Measurements from ENCODE around the gene NAA38.
"Not testable (repeated sequence)": the region's sequence is repeated elsewhere in the genome, so short reads cannot be mapped to it uniquely, and the experiment has no call there.

NAA38 gene

DNA sequence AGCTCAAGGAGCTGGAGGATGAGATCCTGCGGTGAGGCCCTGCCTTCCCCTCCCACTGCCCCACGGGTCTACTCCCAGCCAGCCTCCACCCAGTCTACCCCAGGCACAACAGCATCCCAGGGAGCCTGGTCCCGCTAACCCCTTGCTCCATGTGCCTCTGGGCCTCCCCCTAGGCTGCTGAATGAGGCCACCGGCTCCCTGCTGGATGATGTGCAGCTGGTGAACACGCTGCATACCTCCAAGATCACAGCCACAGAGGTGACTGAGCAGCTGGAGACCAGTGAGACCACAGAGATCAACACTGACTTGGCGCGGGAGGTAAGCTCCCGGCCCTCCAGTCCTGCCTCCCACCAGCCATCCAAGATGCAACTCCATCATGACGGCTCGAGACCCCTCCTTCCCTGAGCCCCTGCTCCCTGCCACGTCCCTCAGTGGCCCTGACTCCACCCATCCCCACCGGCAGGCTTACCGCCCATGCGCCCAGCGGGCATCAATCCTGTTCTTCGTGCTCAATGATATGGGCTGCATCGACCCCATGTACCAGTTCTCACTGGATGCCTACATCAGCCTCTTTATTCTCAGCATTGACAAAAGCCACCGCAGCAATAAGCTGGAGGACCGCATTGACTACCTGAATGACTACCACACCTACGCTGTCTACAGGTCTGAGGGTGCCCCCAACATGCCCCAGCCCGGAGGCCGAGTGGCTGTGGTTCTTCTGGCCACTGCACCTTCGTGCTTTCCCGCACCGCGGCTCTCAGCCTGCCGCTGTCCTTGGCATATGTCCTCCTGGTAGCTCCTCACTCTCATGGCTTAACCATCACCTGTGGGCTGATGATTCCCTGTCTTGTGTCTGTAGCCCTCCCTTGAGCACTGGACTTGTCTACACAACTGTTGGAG is 38.4 kb downstream of the NAA38 start:
- DNase-seq: no peak

DNA sequence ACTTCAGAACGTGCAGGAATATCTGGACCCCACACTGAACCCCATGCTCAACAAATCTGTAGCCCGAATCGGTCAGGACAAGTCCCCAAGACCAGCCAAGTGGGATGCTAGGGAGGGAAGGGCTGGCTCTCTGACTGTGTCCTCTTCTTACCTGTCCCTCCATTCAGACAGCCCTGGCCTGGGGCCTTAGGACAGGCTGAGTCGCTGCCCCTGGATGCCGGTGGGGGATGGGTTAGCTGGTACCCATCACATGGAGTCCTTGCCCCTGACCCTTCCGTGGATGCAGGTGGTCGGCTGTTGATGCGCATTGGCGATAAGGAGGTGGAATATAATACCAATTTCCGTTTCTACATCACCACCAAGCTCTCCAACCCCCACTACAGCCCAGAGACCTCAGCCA is 39.3 kb downstream of the NAA38 start:
- no peak for DNase-seq

DNA sequence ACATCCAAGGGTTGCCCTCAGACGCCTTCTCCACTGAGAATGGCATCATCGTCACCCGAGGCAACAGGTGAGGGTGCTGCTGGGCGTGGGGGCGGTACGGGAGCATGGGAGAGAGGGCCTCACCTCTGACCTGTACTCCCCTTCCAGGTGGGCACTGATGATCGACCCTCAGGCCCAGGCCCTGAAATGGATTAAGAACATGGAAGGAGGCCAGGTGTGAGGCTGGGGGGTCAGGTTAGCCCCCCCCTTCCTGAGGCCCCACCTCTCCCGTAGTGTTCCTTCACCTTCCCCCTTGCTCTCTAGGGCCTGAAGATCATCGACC is 39.8 kb downstream of the NAA38 start:
- no peak for DNase-seq

DNA sequence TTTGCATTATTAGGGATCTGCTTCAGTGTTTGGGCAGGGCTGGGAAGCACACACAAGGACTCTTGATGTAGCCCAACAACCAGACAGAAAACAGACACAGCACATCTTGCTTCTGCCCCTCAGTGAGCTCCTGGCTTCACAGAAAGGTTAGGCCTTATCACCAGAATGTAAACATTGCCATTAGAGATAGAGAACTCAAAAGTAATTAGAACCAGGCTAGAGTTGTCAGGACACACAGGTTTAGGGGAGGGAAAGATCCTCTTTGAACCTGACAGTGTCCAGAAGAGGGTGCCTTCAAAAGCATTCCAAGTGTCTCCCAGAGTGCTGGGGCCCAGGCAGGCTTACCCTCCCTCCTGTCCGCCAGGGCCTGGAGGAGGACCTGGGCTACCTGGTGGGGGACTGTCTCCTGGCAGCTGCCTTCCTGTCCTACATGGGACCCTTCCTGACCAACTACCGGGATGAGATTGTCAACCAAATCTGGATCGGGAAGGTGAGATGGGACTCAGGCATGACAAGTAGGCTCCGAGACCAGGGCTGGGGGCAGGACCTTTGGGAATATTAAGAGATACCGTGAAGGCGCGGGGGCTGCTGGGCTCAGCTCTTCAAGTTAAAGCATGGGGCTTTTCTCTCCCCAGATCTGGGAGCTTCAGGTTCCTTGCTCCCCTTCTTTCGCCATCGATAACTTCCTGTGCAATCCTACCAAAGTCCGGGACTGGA is 40.3 kb downstream of the NAA38 start:
- DNase-seq: no peak

DNA sequence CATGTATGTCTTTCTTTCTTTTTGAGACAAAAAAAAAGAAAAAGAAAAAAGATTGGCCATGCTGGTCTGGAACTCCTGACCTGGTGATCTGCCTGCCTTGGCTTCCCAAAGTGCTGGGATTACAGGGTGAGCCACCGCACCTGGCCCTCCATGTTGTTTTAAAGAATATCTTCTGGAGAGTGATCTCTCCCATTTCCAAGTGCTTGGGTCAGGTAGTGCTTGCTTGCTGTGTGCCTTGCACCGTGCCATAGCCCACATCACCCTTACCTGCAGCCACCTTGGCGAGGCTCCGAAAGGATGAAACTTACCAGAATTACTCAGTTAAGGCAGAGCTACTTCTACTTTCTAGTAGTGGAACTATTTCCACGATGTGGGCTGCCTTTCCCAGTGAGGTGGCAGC is 42.4 kb downstream of the NAA38 start:
- DNase-seq: no peak

DNA sequence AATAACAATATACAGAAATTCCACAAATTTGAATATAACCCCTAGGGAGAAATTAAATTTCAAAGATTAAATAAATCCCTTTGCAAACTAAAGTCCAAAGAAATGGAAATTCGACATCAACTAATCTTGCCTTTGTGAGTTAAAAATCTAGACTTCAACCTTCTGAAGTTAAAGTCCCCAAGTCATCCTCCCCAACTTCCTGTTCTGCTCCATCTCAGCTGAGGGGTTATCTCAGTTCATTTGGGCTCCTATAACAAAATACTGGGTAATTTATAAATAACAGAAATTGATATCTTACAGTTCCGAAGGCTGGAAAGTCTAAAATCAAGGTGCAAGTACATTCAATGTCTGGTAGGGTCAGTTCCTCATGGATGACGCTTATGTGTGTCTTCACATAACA is 46.1 kb downstream of the NAA38 start:
- DNase-seq: no peak

DNA sequence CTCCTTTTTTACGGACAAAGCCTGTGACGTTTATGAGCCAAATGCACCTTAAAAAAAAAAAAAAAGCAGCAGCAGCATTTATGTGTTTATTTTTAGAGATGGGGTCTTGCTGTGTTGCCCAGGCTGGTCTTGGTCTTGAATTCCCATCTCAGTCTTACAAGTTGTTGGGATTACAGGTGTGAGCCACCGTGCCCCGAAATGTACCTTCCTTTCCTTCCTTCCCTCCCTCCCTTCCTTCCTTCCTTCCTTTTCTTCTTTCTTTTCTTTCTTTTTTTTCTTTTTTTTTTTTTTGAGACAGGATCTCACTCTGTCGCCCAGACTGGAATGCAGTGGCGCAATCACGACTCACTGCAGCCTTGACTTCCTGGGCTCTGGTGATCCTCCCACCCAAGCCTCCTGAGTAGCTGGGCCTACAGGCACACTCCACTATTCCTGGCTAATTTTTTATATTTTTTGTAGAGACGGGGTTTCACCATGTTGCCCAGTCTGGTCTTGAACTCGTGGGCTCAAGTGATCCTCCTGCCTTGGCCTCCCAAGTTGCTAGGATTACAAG is 47.5 kb downstream of the NAA38 start:
- not testable (repeated sequence) for DNase-seq

DNA sequence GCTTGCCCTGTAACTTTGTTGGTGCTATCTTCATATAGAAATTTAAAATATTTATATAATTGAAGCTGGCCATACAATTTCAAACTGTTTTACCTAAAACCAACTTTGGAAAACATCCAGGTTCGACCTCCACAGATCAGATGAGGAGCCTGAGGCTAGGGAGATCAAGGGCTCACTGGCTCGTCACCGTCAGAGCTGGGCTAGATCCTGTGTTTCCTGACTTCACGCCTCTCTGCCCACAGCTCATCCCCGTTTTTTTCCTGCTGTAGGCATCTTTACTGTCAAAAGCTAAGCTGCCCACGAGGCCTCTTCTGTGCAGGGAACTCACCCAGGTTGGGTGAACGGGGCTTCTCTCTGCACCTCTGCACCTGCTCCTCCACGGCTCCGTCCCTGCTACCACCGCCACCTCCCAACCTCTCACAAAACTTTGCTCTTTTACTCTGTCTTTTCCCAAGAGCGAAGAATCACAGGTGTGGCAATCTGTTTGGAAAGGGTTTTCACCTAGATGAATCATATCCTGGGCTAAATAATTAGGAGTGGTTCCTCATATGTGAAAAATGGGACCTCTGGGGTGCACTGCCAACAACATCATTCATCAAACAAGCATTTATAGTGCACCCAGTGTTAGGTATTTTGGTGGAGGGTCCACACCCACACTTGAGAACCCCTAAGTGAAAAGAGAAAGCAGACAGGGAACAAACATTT is 48.1 kb downstream of the NAA38 start:
- DNase-seq: no peak

DNA sequence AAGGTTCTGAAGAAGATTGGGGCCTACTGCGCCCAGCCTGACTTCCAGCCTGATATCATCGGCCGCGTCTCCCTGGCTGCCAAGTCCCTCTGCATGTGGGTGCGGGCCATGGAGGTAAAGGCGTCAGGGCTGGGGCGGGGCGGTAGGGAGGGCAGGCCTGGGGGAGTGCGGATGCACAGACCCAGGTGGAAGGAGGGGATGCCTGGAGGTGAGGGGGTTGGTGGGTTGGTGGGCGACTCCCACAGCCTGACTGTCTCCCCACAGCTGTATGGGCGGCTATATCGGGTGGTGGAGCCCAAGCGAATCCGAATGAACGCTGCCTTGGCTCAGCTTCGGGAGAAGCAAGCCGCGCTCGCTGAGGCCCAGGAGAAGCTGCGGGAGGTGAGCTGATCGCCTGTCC is 50.2 kb downstream of the NAA38 start:
- no peak for DNase-seq

All from NCI-H526 treated with DMSO at 0.1 percent for 48 hours (cell line).